Measurements from ENCODE around the gene NAIF1. TPM values are rescaled to one million over a fixed set of nuclear protein-coding genes. Genes with fewer than 3 reads are reported as not detected.

Gene NAIF1
- polyA plus RNA-seq (2011; rRNA removed) (6.0 and 7.8 TPM in 2 replicates), polyA plus RNA-seq (2017; fragmentation: RNase III; extraction: RNeasy Plus Mini Kit Qiagen cat#74134 plus additional on column Dnase treatment) (6.8 to 7.6 TPM (median 7.5 TPM) in 3 replicates), polyA minus RNA-seq (2011; rRNA and poly(A)+ RNA removed) (7.6 and 11.6 TPM in 2 replicates)
- 7.8 and 10.3 TPM in 2 replicates for polyA plus RNA-seq (2012; cell fraction: cytosol; rRNA removed)
- 6.8 and 7.3 TPM in 2 replicates for polyA plus RNA-seq (2012; cell fraction: nucleus; rRNA removed)

GRCh38 chr9:128066713-128067644 is at the start of gene NAIF1:
TSS of gene NAIF1 (minus strand) at chr9:128067320. CDS start at chr9:128067101, 219 bp downstream.
- Histone ChIP-seq H3K4me3 (peak within 1 kb of the TSS; percentile 84), H3K4me1 (peaks cover 30% of the 10 kb centered on the region), H3K27ac (peak within 1 kb of the TSS; percentile 93 to 99), H3K4me2 (peak within 1 kb of the TSS; percentile 89), H3K9me3 (no peaks in the 10 kb centered on the region)
- DNase-seq (ENCODE audit: low read depth in 1 of 2, low spot score in 1 of 2) = peak; percentile 99
- ChIA-PET CTCF (interaction anchor here (0.8 to 7.4 kb wide), 14 partner anchors 11 to 262 kb away, joined by 3 to 46 read pairs (median 3); partner anchors contain the start of gene EEIG1), POLR2A (interaction anchor here (0.9 to 2.2 kb wide), 12 partner anchors 9 to 123 kb away, joined by 3 to 15 read pairs (median 3); partner anchors contain the start of gene EEIG1)
- peak; percentile 74 to 91 for ATAC-seq
- 35% methylated on average over 52 of the region's 54 CpGs for WGBS (ENCODE audit: missing lambda C conversion rate)
- no peak for FAIRE-seq
- TF ChIP-seq ZNF302 (CRISPR knock-in tag; IDR thresholded peaks at IDR 0.05) = no peak
- TF ChIP-seq JUNB (IDR thresholded peaks at IDR 0.05) = no peak
- TF ChIP-seq RNF2 (IDR thresholded peaks at IDR 0.05; ENCODE audit: borderline replicate concordance, low read depth) = no peak
- no peak for TF ChIP-seq ZC3H11A (IDR thresholded peaks at IDR 0.05)
- TF ChIP-seq MAX (IDR thresholded peaks at IDR 0.05) = peak; percentile 62; the same call in 1 of the 2 replicates
- peak; percentile 67 for TF ChIP-seq PHF8 (IDR thresholded peaks at IDR 0.05; ENCODE audit: borderline replicate concordance, low read depth)
- TF ChIP-seq SMC3 (IDR thresholded peaks at IDR 0.05) = no peak
- no peak for TF ChIP-seq FOSL2 (IDR thresholded peaks at IDR 0.05)
- TF ChIP-seq FOSL2 (CRISPR knock-in tag; IDR thresholded peaks at IDR 0.05) = no peak
- no peak for TF ChIP-seq CEBPB (IDR thresholded peaks at IDR 0.05)
- no peak for TF ChIP-seq BCL3 (IDR thresholded peaks at IDR 0.05)
- TF ChIP-seq MYC (IDR thresholded peaks at IDR 0.05; ENCODE audit: borderline replicate concordance, low read length) = no peak
- TF ChIP-seq HMGXB4 (CRISPR knock-in tag; IDR thresholded peaks at IDR 0.05; ENCODE audit: borderline replicate concordance) = no peak
- no peak for TF ChIP-seq KDM5A (IDR thresholded peaks at IDR 0.05)
- TF ChIP-seq POLR2A (IDR thresholded peaks at IDR 0.05; ENCODE audit: low read length) = no peak
- TF ChIP-seq FOXS1 (CRISPR knock-in tag; IDR thresholded peaks at IDR 0.05) = no peak
- TF ChIP-seq CHD2 (IDR thresholded peaks at IDR 0.05; ENCODE audit: low read length, partially characterized antibody) = peak; percentile 59
- TF ChIP-seq REST (IDR thresholded peaks at IDR 0.05) = no peak
- TF ChIP-seq USF2 (IDR thresholded peaks at IDR 0.05) = no peak
- TF ChIP-seq MAZ (IDR thresholded peaks at IDR 0.05; ENCODE audit: borderline replicate concordance, low read depth, low read length) = no peak
- no peak for TF ChIP-seq HOXA7 (CRISPR knock-in tag; IDR thresholded peaks at IDR 0.05)
- TF ChIP-seq HEYL (CRISPR knock-in tag; IDR thresholded peaks at IDR 0.05) = no peak
- peak; percentile 100 for TF ChIP-seq PBX3 (IDR thresholded peaks at IDR 0.05)
- no peak for TF ChIP-seq HES2 (IDR thresholded peaks at IDR 0.05)
- no peak for TF ChIP-seq NPAS2 (CRISPR knock-in tag; IDR thresholded peaks at IDR 0.05; ENCODE audit: borderline replicate concordance)
- TF ChIP-seq E2F6 (IDR thresholded peaks at IDR 0.05; ENCODE audit: borderline replicate concordance, low read depth) = peak; percentile 22; the same call in 1 of the 2 replicates
- TF ChIP-seq NR3C1 (IDR thresholded peaks at IDR 0.05) = no peak
- TF ChIP-seq ZSCAN20 (CRISPR knock-in tag; IDR thresholded peaks at IDR 0.05) = no peak
- no peak for TF ChIP-seq BHLHE40 (IDR thresholded peaks at IDR 0.05; ENCODE audit: low read depth, low read length)

All from A549 (cell line).